Hepatocyte (in vitro differentiated cells): ENCODE results near the gene HMX3.

Experiments used
- CTCF ChIP-seq: fragments of 200-600 bp; sonication (generic); IDR thresholded peaks from 2 replicates; pipeline ENCODE4 v1.5.1; 2016; ENCODE audit warnings: antibody characterized with exemption, mild to moderate bottlenecking; ENCODE audit not compliant: poor library complexity
- EZH2 ChIP-seq: fragments of 200-600 bp; sonication (generic); IDR thresholded peaks from 2 replicates; pipeline ENCODE4 v1.6.1; 2016; ENCODE audit warnings: antibody characterized with exemption, mild to moderate bottlenecking, borderline replicate concordance

- no peak for TF ChIP-seq CTCF
- TF ChIP-seq EZH2 = no peak
These were observed 28.5 kb downstream of the HMX3 start for GRCh38 chr10:123164319-123164718.
